GM21381 (cell line): ENCODE results near the gene PAX3.

ENCODE experiments used
- ATAC-seq: cut with Tn5 transposase; IDR thresholded peaks from one replicate; pipeline ENCODE4 v1.9.1; 2021; ENCODE audit warnings: mild to moderate bottlenecking, moderate library complexity; ENCODE audit not compliant: unreplicated experiment

The PAX3 gene

GRCh38 chr2:222296911-222297599 is 1.7 kb downstream of the PAX3 start:
- no peak for ATAC-seq

GRCh38 chr2:222296311-222296741 is 2.5 kb downstream of the PAX3 start:
- ATAC-seq = no peak

- no peak for ATAC-seq
These were observed 3.3 kb downstream of the PAX3 start for GRCh38 chr2:222295368-222296062.

GRCh38 chr2:222294996-222295367 is 3.8 kb downstream of the PAX3 start:
- ATAC-seq = no peak

GRCh38 chr2:222293660-222294630 is 4.9 kb downstream of the PAX3 start:
- no peak for ATAC-seq

- no peak for ATAC-seq
These were observed 6.4 kb downstream of the PAX3 start for GRCh38 chr2:222292149-222293134.

DNA sequence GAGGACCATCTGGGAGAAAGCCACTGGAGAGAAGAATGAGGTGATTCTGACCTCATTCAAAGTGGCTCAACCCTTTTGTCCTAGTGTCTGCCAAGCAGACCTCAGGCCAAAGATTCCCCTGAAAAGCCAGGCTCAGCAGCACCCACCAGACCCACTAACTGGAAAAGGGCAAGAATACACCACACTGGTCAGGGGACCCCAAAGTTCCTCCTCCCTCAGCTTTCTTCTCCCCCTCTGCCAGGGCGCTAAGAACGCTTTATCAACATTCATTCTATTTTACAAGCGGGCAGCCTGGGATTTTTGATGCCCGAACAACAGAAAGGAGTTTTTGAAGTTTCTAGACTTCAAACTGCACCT is 7.3 kb downstream of the PAX3 start:
- no peak for ATAC-seq

DNA sequence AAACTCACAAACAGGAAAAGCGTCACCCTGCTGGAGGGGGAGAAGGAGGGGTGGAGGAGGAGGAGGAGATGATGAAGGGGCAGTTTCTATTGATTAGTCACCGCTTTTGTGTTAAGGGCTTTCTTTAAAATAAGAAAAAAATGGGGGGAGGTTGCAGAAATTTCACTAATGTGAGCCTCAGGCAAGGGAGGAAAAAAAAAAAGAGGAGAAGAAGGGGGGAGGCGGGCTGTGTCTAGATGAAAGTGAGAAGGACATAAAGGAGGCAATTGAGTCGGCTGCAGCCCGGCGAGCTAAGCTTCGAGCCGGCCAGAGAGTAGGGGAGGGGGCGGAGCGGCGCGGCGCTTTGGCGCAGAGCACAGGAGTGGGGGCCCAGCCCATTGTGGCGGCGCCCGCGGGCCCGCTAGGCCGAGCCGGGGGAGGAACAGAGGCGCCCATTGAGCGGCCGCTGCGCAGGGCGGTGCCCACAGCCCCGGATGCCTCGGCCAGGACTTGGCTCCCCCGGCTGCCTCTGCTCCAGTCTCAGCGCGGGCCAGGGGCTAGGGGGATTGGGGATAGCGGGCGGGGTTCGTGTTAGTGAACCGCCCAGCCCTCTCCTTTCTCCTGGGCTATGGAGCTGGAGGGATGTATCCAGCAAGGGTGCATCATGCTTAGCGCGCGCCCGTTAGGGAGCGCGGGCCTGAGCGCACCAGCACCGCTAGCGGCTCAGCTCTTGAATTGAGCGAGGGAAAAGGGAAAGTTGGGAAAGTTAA is 7.9 kb downstream of the PAX3 start:
- no peak for ATAC-seq

- no peak for ATAC-seq
These were observed 8.4 kb downstream of the PAX3 start for GRCh38 chr2:222290401-222290735.

- no peak for ATAC-seq
These were observed 9.3 kb downstream of the PAX3 start for GRCh38 chr2:222289278-222290160.

DNA sequence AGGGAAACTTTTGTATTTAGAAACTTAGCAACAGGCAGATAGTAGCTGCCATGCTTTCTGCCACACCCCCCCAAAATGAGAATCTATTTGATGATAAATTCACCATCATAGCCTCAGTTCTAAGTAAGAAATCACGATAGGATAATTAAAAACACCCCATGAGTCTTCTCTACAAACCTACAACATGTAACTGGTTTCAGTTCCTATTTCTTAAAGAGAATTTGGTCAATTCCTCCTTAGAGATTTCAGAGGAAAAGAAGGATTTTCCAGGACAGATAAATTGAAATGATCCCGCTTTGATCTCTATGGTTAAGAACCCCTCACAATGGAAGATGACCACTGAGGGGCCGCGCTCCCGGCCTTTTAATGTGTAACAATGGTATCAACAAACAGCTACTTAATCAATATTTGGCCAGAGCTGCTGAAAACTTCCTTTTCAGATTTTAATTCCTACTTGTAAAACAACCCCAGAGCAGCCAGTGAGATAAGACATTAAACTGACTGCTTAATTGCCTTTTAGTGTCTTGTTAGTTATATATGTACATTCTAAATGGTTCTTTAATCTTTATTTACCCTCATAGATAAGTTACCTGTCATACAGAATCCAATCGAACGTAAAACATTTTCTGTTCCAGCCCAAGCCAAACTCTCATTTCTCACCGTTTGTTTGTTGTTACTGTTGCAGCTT is 10.1 kb downstream of the PAX3 start:
- ATAC-seq = no peak

GRCh38 chr2:222287862-222288479 is 10.8 kb downstream of the PAX3 start:
- ATAC-seq = no peak

DNA sequence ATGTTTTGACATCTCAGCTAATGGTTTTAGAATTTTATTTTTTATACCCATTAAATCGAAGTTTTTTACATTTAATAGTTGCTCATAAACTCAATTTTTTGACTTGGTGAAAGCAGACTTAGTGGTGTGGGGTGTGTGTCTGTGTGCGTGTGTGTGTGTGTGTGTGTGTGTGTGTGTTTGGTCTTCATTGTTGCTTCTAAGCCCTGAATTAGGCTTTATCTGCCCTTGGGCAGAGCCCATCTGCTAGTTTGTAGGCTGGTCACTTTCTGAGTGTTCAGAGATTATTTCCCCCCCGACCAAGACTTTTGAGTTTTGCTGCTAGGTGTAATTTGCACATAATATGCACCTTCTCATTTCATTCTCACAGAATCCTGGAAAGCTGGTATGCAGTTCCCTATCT is 14.3 kb downstream of the PAX3 start:
- ATAC-seq = no peak

- no peak for ATAC-seq
These were observed 15.2 kb downstream of the PAX3 start for GRCh38 chr2:222283634-222284033.

DNA sequence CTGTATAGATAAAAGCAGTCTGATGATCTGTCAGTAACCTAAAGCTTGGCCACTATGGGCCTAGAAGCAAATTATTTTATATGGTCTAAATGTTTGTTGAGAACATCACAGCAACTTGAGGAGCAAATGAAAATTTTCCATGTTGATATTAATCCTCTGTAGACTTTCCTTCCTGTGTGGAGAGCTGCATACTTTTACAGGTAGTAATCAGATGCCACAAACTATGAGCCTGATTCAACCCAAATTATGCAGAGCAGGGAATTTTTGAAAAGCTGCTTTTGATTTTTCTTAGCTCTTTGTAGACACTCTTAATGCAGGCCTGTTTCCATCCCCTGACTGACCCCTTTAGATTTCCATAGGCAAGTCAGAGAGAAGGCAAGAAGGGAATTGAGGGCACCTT is 17.3 kb downstream of the PAX3 start:
- ATAC-seq = no peak

DNA sequence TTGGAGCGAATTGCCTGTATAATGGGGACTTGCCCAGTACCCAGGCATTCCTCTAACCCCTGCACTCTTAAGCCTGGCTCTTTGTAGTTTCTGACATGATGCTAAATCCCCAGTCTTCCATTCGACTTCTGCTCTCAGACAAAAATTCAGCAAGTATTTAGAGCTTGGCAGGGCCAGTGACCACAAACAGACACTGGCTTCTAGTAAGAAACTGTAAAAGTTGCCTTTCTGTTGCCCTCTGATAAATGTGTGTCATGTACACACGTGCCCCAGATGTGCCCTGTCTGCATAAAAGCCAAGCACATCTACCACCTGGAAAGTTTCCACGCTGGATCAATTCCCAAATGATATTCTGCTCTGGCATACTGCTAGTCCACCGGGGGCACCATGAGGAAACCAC is 18.0 kb downstream of the PAX3 start:
- ATAC-seq = no peak

DNA sequence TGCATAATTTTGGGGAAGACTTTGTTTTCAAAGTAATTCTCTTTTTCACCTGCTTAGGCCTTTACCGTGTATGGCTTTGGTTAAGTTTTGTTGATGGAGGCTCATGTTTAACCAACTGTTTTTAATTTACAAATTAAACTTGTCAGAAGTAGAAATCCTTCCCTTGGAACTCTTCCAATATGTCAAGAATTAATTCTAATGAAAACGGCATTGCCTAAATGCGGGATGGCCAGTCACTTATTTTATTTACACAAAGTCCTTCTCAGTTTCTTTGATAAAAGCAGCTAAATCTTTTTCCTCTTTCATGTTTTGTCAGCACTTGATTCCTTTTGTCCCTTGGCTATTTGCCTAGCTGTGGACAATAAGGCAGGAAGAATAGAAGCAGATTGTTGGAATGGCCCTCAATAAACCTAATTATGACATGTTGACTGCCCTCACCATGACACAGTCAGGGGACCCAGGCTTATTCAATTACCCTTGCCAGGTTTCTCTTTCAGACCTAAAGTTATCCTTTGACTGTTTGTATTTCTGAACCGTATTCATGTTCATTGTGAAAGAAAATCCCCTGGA is 26.3 kb downstream of the PAX3 start:
- no peak for ATAC-seq

GRCh38 chr2:222271854-222272253 is 26.9 kb downstream of the PAX3 start:
- ATAC-seq = no peak
